ENCODE measurements around the gene ADGRG1.
"Not testable (repeated sequence)": the region's sequence is repeated elsewhere in the genome, so short reads cannot be mapped to it uniquely, and the experiment has no call there.

ADGRG1 gene

GRCh38 chr16:57668630-57669475 is 40.4 kb downstream of the ADGRG1 start:
- DNase-seq = no peak

DNA sequence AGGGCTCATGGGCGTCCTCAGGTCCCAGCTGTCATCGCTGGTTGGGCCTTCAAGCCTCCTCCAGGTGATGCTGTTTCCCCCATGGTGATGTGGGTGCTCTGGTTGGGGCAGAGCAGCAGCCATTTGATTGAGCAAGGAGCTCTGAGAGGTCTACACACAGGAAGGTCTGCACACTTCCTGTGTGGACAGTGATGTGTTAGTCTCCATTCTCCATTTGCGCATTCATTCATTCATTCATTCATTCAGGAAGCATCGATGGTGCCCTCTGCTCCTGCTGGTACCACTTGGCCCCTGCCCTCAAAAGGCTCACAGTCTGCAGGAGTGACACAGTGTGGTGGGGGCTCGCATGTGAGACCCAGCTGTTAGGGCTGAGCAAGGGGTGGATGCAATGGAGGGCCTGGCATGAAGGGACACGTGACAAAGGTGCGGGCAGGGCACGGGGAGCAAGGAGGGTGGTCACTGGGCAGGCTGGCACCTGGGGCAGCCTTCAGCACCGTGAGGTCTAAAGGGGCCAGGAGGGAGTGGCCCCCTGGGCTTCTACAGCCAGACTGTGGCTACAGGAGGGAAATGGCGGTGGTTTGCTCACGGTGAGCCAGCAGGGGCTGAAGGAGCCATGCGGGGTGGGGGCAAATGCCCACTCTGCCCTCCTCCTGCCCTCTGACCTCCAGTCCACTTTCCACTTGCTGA is 41.2 kb downstream of the ADGRG1 start:
- DNase-seq = no peak

- no peak for DNase-seq
These were observed 41.8 kb downstream of the ADGRG1 start for GRCh38 chr16:57670196-57670595.

- not testable (repeated sequence) for DNase-seq
These were observed 43.0 kb downstream of the ADGRG1 start for GRCh38 chr16:57671451-57671850.

- no peak for DNase-seq
These were observed 44.0 kb downstream of the ADGRG1 start for GRCh38 chr16:57672416-57672815.

DNA sequence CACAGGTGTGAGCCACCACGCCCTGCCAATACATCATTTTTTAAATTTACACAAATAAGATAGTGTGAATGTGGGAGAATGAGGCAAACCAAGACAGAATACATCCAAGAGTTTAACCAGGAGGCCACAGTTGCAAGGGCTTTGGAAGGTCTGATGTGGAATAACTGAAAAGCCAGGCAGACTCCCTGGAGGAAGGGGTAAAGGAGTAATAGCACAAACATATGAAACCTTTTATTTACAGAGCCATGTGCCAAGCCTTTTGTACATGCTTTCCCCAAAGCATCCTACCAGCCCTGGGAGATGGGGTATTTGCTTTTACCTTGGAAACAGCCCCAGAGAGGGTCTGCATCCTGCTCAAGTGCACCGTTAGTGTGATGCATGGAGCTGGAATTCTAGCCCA is 44.4 kb downstream of the ADGRG1 start:
- DNase-seq = no peak

GRCh38 chr16:57675741-57676551 is 47.5 kb downstream of the ADGRG1 start:
- DNase-seq = no peak

GRCh38 chr16:57676553-57677085 is 48.2 kb downstream of the ADGRG1 start:
- no peak for DNase-seq

- DNase-seq = no peak
These were observed 49.4 kb downstream of the ADGRG1 start for GRCh38 chr16:57677622-57678369.

DNA sequence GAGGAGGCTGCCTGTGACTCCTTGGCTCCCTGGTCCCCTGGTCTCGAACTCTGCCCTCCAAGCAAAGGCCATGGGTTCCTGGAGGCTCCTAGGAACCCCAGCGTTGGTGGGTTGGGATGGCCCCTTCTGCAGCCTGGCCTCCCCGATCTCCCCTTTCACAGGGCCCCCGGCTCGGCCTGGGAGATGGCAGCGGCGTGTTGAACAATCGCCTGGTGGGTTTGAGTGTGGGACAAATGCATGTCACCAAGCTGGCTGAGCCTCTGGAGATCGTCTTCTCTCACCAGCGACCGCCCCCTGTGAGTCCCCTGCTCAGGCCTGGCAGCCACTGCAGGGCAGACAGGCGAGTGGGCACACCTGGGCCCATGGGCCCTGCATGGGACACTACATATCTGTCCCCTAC is 50.6 kb downstream of the ADGRG1 start:
- no peak for DNase-seq

GRCh38 chr16:57679767-57680482 is 51.5 kb downstream of the ADGRG1 start:
- no peak for DNase-seq

GRCh38 chr16:57680842-57681375 is 52.5 kb downstream of the ADGRG1 start:
- DNase-seq = no peak

- DNase-seq = no peak
These were observed 53.7 kb downstream of the ADGRG1 start for GRCh38 chr16:57681950-57682728.

GRCh38 chr16:57682809-57683635 is 54.6 kb downstream of the ADGRG1 start:
- no peak for DNase-seq

DNA sequence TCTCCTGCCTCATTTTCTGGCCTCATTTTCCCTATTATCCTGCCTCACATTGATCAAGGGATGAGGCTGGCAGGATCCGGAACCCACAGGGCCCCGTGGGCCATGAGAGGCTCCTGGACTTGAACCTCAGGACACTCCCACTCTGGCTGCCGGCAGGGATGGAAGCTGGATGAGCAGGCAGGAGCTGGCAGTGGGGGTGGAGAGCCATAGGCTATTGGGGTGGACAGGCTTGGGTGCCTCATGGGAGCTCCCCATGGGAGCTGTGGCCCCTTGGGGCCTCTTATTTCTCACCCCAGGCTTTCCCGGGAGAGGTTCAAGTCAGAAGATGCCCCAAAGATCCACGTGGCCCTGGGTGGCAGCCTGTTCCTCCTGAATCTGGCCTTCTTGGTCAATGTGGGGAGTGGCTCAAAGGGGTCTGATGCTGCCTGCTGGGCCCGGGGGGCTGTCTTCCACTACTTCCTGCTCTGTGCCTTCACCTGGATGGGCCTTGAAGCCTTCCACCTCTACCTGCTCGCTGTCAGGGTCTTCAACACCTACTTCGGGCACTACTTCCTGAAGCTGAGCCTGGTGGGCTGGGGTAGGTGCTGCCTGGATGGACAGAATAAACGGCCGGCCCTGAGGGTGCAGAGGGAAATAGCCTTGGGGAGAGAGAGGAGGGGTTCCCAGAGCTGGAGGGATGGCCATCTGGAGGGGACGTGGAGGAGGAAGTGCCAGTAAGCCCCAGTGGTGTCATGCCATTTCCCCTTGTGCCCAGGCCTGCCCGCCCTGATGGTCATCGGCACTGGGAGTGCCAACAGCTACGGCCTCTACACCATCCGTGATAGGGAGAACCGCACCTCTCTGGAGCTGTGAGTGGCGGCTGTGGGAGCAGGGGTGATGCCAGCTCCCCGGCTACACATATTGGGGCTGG is 55.5 kb downstream of the ADGRG1 start:
- DNase-seq = no peak

DNA sequence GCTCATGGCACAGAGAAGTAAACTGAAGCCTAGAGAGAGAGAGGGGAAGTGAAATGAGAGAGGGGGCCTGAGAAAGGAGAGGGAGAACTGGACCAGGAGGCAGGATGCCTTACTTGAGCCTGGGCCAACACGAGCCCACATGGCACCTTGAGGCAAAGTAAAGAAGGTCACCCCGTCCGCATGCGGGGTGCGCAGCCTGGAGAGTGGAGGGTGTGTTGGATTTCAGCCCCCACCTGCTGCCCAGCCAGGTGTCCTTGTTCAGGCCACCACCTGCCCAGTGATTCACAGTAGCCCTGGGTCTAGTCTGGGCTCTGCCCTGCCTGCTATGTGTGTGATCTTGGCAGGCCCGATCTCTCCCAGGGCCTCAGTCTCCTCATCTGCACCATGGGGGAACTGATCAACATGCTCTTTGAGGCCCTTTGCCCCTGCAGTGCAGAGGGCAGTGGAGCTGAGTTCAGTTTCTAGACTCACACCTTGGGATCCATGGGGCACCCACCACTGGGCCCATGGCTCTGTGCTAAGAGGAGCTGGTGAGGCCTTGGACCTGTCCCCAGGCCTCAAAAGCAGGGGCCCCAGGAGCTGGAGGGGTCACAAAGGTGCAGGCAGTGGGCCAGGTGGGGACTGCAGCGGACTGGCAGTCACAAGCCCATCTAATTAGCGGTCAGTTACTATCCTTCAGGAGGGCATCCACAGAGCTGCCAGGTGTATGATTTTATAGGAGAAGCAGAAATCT is 56.4 kb downstream of the ADGRG1 start:
- DNase-seq = no peak

DNA sequence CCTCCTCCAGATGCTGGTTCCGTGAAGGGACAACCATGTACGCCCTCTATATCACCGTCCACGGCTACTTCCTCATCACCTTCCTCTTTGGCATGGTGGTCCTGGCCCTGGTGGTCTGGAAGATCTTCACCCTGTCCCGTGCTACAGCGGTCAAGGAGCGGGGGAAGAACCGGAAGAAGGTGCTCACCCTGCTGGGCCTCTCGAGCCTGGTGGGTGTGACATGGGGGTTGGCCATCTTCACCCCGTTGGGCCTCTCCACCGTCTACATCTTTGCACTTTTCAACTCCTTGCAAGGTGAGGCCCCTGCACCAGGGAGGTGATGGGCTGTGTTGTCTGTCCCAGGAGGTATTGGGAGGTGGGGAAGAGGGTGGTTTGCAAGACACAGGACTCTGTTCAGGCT is 57.2 kb downstream of the ADGRG1 start:
- no peak for DNase-seq

- DNase-seq = no peak
These were observed 58.1 kb downstream of the ADGRG1 start for GRCh38 chr16:57686577-57686976.

Measured in stimulated activated CD4-positive, alpha-beta T cell treated with anti-CD3 and anti-CD28 coated beads, Interleukin-2, amount 100 ng/mL, for 24 hours (primary cell).